ENCODE data around the gene CCDC179.

The CCDC179 gene

DNA sequence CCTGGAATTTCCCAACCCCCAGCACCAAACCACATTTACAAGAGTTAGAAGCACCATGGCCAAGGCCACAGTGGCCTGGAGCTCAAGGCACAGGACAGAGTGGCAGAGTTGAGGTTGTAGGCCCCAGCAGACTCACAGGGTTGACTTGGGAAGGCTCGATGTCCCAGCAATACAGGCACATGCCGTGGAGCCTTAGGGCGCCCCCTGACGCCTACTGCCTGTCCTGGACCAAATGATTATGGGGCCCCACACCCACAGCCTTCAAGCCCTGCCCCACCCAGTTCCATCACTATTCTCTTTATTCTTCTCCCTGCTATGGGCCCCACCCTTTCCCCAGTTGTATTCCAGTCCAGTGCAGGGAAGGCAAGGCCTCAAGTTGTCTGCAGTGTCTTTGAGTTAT is at the start of gene CCDC179:
TSS of gene CCDC179 (minus strand) at position 234 of the 400 bp plus-strand sequence. CDS start at position 181, 53 bp downstream.
- no peak for TF ChIP-seq ISL1 (CRISPR knock-in tag; IDR thresholded peaks at IDR 0.05)
- TF ChIP-seq ZNF565 (CRISPR knock-in tag; conservative IDR thresholded peaks at IDR 0.05; ENCODE audit: low read depth) = no peak
- TF ChIP-seq ZC3H10 (CRISPR knock-in tag; IDR thresholded peaks at IDR 0.05) = no peak
- no peak for TF ChIP-seq CSDC2 (CRISPR knock-in tag; IDR thresholded peaks at IDR 0.05)
- no peak for TF ChIP-seq ZFP30 (CRISPR knock-in tag; IDR thresholded peaks at IDR 0.05)
- TF ChIP-seq RARB (CRISPR knock-in tag; IDR thresholded peaks at IDR 0.05) = no peak
- no peak for TF ChIP-seq GLIS3 (CRISPR knock-in tag; IDR thresholded peaks at IDR 0.05)
- TF ChIP-seq BACH2 (CRISPR knock-in tag; IDR thresholded peaks at IDR 0.05; ENCODE audit: borderline replicate concordance) = no peak
- TF ChIP-seq ARNTL (CRISPR knock-in tag; IDR thresholded peaks at IDR 0.05; ENCODE audit: borderline replicate concordance, low read depth) = no peak
- TF ChIP-seq, protein P1, sequence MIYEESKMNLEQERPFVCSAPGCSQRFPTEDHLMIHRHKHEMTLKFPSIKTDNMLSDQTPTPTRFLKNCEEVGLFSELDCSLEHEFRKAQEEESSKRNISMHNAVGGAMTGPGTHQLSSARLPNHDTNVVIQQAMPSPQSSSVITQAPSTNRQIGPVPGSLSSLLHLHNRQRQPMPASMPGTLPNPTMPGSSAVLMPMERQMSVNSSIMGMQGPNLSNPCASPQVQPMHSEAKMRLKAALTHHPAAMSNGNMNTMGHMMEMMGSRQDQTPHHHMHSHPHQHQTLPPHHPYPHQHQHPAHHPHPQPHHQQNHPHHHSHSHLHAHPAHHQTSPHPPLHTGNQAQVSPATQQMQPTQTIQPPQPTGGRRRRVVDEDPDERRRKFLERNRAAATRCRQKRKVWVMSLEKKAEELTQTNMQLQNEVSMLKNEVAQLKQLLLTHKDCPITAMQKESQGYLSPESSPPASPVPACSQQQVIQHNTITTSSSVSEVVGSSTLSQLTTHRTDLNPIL (CRISPR knock-in tag; IDR thresholded peaks at IDR 0.05; ENCODE audit: low read depth) = no peak
- TF ChIP-seq ESRRG (CRISPR knock-in tag; IDR thresholded peaks at IDR 0.05) = no peak
- no peak for ATAC-seq

DNA sequence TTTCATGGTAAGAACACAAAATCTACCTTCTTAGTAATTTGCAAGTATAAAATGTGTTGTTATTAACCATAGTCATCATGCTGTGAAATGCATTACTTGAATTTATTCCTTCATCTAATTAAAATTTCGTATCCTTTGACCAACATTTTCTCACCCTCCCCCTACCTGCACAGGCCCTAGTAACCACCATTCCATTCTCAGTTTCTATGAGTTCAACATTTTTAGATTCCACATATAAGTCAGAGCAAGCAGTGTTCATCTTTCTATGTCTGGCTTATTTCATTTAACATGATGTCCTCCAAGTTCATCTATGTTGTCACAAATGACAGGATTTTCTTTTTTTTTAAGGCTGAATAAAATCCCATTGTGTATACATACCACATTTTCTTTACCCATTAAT is 43.5 kb upstream of the CCDC179 start:
- ATAC-seq = no peak
- TF ChIP-seq ZFP30 (CRISPR knock-in tag; IDR thresholded peaks at IDR 0.05) = no peak

DNA sequence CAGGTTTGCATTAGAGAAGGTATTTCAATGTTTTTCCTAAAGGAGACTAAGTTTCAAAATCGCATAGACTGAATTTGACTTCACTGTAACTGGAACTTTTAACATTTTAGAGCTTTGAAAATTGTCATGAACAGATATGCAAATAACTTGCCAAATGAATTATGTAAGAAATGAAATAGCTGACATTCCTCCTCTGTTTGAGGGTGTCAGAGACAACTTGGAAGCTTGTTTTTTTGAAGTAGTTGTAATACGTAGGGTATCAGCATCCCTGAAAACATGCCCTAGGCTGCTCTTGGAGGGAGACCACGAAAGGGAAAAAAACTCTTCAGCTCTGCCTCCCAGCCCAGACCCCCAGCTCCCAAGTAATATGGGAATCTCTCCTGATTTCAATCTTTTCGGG is 41.3 kb upstream of the CCDC179 start:
- ATAC-seq = no peak

DNA sequence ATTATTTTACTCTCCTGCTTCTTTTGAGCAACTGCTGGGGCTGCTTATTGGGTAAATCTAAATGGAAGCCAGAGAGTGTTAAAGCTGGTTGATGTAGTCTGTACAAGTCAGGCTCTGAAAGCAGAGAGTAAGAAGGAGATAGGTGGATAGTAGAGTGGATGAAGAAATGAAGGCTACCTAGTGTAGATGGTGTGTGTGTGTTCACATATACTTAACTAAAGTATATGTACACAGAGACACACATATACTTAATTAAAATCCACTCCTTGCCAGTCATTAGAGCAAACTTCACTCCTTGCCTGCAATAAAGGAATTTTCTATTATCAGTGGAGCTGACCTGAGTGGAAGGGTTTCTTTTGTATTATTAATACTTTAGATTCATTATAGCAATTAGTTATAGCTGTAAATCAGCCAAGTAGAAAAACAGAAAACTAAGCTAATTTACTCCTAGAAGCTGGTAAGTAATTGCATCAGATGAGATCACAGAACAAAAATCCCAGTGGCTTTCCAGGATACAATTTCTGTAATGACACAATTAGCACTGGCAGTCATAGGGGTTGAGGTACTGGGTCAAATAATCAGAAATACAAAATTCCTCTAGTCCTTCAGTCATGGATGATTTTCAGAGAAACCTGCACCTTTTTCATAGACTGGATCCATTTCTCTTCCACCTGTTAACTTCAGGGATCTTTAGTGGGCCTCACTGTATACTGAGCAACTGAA is 40.7 kb upstream of the CCDC179 start:
- no peak for ATAC-seq

More for the DNA sequence above, 41.3 kb upstream of the CCDC179 start:
- TF ChIP-seq ZNF565 (CRISPR knock-in tag; conservative IDR thresholded peaks at IDR 0.05; ENCODE audit: low read depth) = no peak

DNA sequence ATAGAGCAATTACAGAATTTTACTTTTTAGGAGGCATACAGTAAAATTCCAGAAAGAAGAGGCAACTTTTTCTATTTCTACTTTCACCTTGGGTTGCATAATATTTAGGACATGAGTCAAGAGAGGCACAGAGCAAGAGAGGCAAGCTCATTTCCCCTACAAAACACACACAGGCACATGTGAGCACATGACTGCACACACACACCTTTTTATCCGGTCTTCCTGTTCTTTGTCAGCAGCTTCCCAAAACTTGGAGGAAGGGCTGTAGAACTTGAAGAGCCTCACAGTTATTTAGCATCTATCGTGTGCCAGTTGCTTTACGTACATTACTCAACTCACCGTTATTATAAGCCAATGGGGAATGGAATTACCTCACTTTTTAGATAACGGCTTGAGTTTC is 37.8 kb upstream of the CCDC179 start:
- no peak for ATAC-seq
- TF ChIP-seq PPARA (CRISPR knock-in tag; IDR thresholded peaks at IDR 0.05; ENCODE audit: borderline replicate concordance) (no peak), ESRRG (CRISPR knock-in tag; IDR thresholded peaks at IDR 0.05) (no peak), ISL1 (CRISPR knock-in tag; IDR thresholded peaks at IDR 0.05) (no peak), ZFP3 (CRISPR knock-in tag; IDR thresholded peaks at IDR 0.05) (no peak), CSDC2 (CRISPR knock-in tag; IDR thresholded peaks at IDR 0.05) (no peak), OSR1 (CRISPR knock-in tag; IDR thresholded peaks at IDR 0.05) (no peak), SNAI2 (CRISPR knock-in tag; IDR thresholded peaks at IDR 0.05) (no peak)
- TF ChIP-seq, protein P1 (CRISPR knock-in tag; IDR thresholded peaks at IDR 0.05; ENCODE audit: low read depth) = no peak
- TF ChIP-seq, protein P2, sequence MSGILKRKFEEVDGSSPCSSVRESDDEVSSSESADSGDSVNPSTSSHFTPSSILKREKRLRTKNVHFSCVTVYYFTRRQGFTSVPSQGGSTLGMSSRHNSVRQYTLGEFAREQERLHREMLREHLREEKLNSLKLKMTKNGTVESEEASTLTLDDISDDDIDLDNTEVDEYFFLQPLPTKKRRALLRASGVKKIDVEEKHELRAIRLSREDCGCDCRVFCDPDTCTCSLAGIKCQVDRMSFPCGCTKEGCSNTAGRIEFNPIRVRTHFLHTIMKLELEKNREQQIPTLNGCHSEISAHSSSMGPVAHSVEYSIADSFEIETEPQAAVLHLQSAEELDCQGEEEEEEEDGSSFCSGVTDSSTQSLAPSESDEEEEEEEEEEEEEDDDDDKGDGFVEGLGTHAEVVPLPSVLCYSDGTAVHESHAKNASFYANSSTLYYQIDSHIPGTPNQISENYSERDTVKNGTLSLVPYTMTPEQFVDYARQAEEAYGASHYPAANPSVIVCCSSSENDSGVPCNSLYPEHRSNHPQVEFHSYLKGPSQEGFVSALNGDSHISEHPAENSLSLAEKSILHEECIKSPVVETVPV (CRISPR knock-in tag; IDR thresholded peaks at IDR 0.05) = no peak

More for the DNA sequence above, 40.7 kb upstream of the CCDC179 start:
- TF ChIP-seq RARB (CRISPR knock-in tag; IDR thresholded peaks at IDR 0.05) = no peak
- no peak for TF ChIP-seq OSR1 (CRISPR knock-in tag; IDR thresholded peaks at IDR 0.05)
- no peak for TF ChIP-seq ZFP30 (CRISPR knock-in tag; IDR thresholded peaks at IDR 0.05)
- no peak for TF ChIP-seq SNAI2 (CRISPR knock-in tag; IDR thresholded peaks at IDR 0.05)
- TF ChIP-seq TOX (CRISPR knock-in tag; IDR thresholded peaks at IDR 0.05; ENCODE audit: borderline replicate concordance) = no peak
- no peak for TF ChIP-seq BACH2 (CRISPR knock-in tag; IDR thresholded peaks at IDR 0.05; ENCODE audit: borderline replicate concordance)
- TF ChIP-seq, protein P2 (CRISPR knock-in tag; IDR thresholded peaks at IDR 0.05) = no peak
- no peak for TF ChIP-seq ARNTL (CRISPR knock-in tag; IDR thresholded peaks at IDR 0.05; ENCODE audit: borderline replicate concordance, low read depth)
- no peak for TF ChIP-seq ZNF70 (CRISPR knock-in tag; IDR thresholded peaks at IDR 0.05)
- no peak for TF ChIP-seq ZFP3 (CRISPR knock-in tag; IDR thresholded peaks at IDR 0.05)
- TF ChIP-seq, protein P3, sequence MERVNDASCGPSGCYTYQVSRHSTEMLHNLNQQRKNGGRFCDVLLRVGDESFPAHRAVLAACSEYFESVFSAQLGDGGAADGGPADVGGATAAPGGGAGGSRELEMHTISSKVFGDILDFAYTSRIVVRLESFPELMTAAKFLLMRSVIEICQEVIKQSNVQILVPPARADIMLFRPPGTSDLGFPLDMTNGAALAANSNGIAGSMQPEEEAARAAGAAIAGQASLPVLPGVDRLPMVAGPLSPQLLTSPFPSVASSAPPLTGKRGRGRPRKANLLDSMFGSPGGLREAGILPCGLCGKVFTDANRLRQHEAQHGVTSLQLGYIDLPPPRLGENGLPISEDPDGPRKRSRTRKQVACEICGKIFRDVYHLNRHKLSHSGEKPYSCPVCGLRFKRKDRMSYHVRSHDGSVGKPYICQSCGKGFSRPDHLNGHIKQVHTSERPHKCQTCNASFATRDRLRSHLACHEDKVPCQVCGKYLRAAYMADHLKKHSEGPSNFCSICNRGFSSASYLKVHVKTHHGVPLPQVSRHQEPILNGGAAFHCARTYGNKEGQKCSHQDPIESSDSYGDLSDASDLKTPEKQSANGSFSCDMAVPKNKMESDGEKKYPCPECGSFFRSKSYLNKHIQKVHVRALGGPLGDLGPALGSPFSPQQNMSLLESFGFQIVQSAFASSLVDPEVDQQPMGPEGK (CRISPR knock-in tag; IDR thresholded peaks at IDR 0.05; ENCODE audit: borderline replicate concordance) = no peak
- TF ChIP-seq GLIS3 (CRISPR knock-in tag; IDR thresholded peaks at IDR 0.05) = no peak
- no peak for TF ChIP-seq ISL1 (CRISPR knock-in tag; IDR thresholded peaks at IDR 0.05)
- no peak for TF ChIP-seq ESRRG (CRISPR knock-in tag; IDR thresholded peaks at IDR 0.05)
- TF ChIP-seq, protein P1 (CRISPR knock-in tag; IDR thresholded peaks at IDR 0.05; ENCODE audit: low read depth) = no peak
- TF ChIP-seq ZNF8 (CRISPR knock-in tag; IDR thresholded peaks at IDR 0.05) = no peak
- TF ChIP-seq CSDC2 (CRISPR knock-in tag; IDR thresholded peaks at IDR 0.05) = no peak

Measured in SK-N-SH treated with all-trans-retinoic acid at 6 μM for 48 hours (cell line).